HepG2 (cell line): ENCODE results near the gene ANO4. TPM values are rescaled to one million over a fixed set of nuclear protein-coding genes. Genes with fewer than 3 reads are reported as not detected.

Experiments
- CSRNP2 ChIP-seq: sonication (generic); formaldehyde crosslinking; conservative IDR thresholded peaks from 2 replicates; pipeline ENCODE4 v1.8.0; 2022; ENCODE audit warnings: low read depth, missing genetic modification reagents
- ZNF407 ChIP-seq: sonication (generic); formaldehyde crosslinking; IDR thresholded peaks from one replicate; pipeline ENCODE4 v1.5.1; 2020; ENCODE audit warnings: mild to moderate bottlenecking, missing genetic modification reagents; ENCODE audit errors: not compliant biosample characterization
- polyA plus RNA-seq, 8 experiments: library from polyadenylated mRNA; depleted of rRNA in 3 of 8; stranded (reverse) in 7 of 8; unstranded in 1 of 8; fragments of >200 nt; fragmentation: Illumina TruSeq in 4 of 8; extraction: Trizol in 4 of 8; gene quantifications; 2 replicates each; pipeline versions ENCODE4 v1.2.1 to v1.2.3, GENCODE V29; 2011 to 2016; ENCODE audit warnings: low read depth in 4 of 8, missing spikeins in 1 of 8, mixed read lengths in 1 of 8; ENCODE audit not compliant: insufficient read depth in 1 of 8
- total RNA-seq, 5 experiments: library from RNA; depleted of rRNA; stranded (reverse); fragments of >200 nt; fragmentation: Illumina TruSeq; extraction: Trizol; gene quantifications; 2 replicates each; pipeline ENCODE4 v1.2.3, GENCODE V29; 2016; ENCODE audit warnings: low read depth in 1 of 5

The ANO4 gene
- total and polyA plus RNA-seq, 2 of the 13 experiments (the other 11 are each of a cell fraction or from before 2014, with no cell fraction given): not detected

- TF ChIP-seq ZNF407 (CRISPR knock-in tag) (no peak), CSRNP2 (CRISPR knock-in tag) (no peak)
These were observed 102.7 kb downstream of the ANO4 start (continued) for GRCh38 chr12:100897240-100897639.
